MM.1S (cell line): ENCODE data around the gene CASKIN1.

Experiments used
- DNase-seq: peaks from one replicate; pipeline ENCODE4 v3.0.0-alpha.2; 2015
- H2AFZ ChIP-seq: fragments of 300-600 bp; sonication (generic); 2 replicates; pipeline ENCODE4 v1.6.0; 2016; ENCODE audit warnings: antibody characterized with exemption, low read length
- H3F3A ChIP-seq: fragments of 300-600 bp; sonication (generic); 2 replicates; pipeline ENCODE4 v1.6.1; 2016; ENCODE audit warnings: mild to moderate bottlenecking, antibody characterized with exemption, low read length, moderate library complexity, mixed read lengths; ENCODE audit not compliant: insufficient read depth
- H3K27ac ChIP-seq: fragments of 300-600 bp; sonication (generic); 2 replicates; pipeline ENCODE4 v1.5.1; 2016; ENCODE audit warnings: mild to moderate bottlenecking, low read length
- H3K27me3 ChIP-seq: fragments of 300-600 bp; sonication (generic); replicated peaks from 2 replicates; pipeline ENCODE4 v1.6.0; 2016; ENCODE audit warnings: low read length; ENCODE audit not compliant: insufficient read depth
- H3K36me3 ChIP-seq: fragments of 300-600 bp; sonication (generic); replicated peaks from 2 replicates; pipeline ENCODE4 v1.6.1; 2016; ENCODE audit warnings: mild to moderate bottlenecking, low read length, mixed read lengths; ENCODE audit not compliant: insufficient read depth
- H3K4me1 ChIP-seq: fragments of 300-600 bp; sonication (generic); 2 replicates; pipeline ENCODE4 v1.6.1; 2016; ENCODE audit warnings: low read length, mixed read lengths
- H3K4me2 ChIP-seq: fragments of 300-600 bp; sonication (generic); 2 replicates; pipeline ENCODE4 v1.6.0; 2016; ENCODE audit warnings: low read depth, low read length
- H3K4me3 ChIP-seq: fragments of 300-600 bp; sonication (generic); 2 replicates; pipeline ENCODE4 v1.5.1; 2016; ENCODE audit warnings: low read length, mixed read lengths
- H3K79me2 ChIP-seq: fragments of 300-600 bp; sonication (generic); 2 replicates; pipeline ENCODE4 v1.6.1; 2016; ENCODE audit warnings: mixed run types, low read length, mixed read lengths
- H3K9ac ChIP-seq: fragments of 300-600 bp; sonication (generic); 2 replicates; pipeline ENCODE4 v1.6.1; 2016; ENCODE audit warnings: low read length, mixed read lengths
- H3K9me2 ChIP-seq: fragments of 300-600 bp; sonication (generic); replicated peaks from 2 replicates; pipeline ENCODE4 v1.6.1; 2016; ENCODE audit warnings: mild to moderate bottlenecking, low read length, mixed read lengths; ENCODE audit not compliant: insufficient read depth
- H3K9me3 ChIP-seq: fragments of 300-600 bp; sonication (generic); replicated peaks from 2 replicates; pipeline ENCODE4 v1.6.1; 2016; ENCODE audit warnings: mild to moderate bottlenecking, low read length, mixed read lengths; ENCODE audit not compliant: insufficient read depth
- H4K20me1 ChIP-seq: fragments of 300-600 bp; sonication (generic); 2 replicates; pipeline ENCODE4 v1.6.1; 2016; ENCODE audit warnings: mild to moderate bottlenecking, low read length, moderate library complexity, mixed read lengths; ENCODE audit not compliant: insufficient read depth
- CTCF ChIP-seq: fragments of 300-600 bp; sonication (generic); IDR thresholded peaks from 2 replicates; pipeline ENCODE4 v1.5.1; 2016; ENCODE audit warnings: antibody characterized with exemption, low read length, mixed read lengths
- EZH2 ChIP-seq: fragments of 300-600 bp; sonication (generic); optimal IDR thresholded peaks from 2 replicates; pipeline ENCODE3; 2017; ENCODE audit warnings: low read depth, mild to moderate bottlenecking, antibody characterized with exemption, low read length, mixed read lengths
- EZH2phosphoT487 ChIP-seq: fragments of 300-600 bp; sonication (generic); IDR thresholded peaks from 2 replicates; pipeline ENCODE4 v1.6.1; 2018; ENCODE audit warnings: antibody characterized with exemption, low read length

The CASKIN1 gene

GRCh38 chr16:2167068-2167638, 29.3 kb downstream of the CASKIN1 start:
- TF ChIP-seq EZH2phosphoT487 (no peak), EZH2 (no peak), CTCF (no peak)
- H3F3A ChIP-seq = no peaks in the 10 kb centered on the region
- no peak overlapping the region for H3K4me2 ChIP-seq
- no peak for DNase-seq
- H3K27me3 ChIP-seq = no peaks in the 10 kb centered on the region
- no peaks in the 10 kb centered on the region for H3K36me3 ChIP-seq
- H3K79me2 ChIP-seq = peaks cover 19% of the 10 kb centered on the region
- H3K27ac ChIP-seq = no peak overlapping the region
- no peaks in the 10 kb centered on the region for H3K9me3 ChIP-seq
- H2AFZ ChIP-seq = no peak overlapping the region
- H3K9me2 ChIP-seq = no peaks in the 10 kb centered on the region
- H3K4me3 ChIP-seq = no peak overlapping the region
- no peak overlapping the region for H3K9ac ChIP-seq
- H3K4me1 ChIP-seq = no peaks in the 10 kb centered on the region
- H4K20me1 ChIP-seq = no peaks in the 10 kb centered on the region

- Histone ChIP-seq H3K36me3 (no peaks in the 10 kb centered on the region), H3F3A (no peaks in the 10 kb centered on the region)
These were observed 29.9 kb downstream of the CASKIN1 start for GRCh38 chr16:2166263-2167067.

GRCh38 chr16:2165861-2166260, 30.5 kb downstream of the CASKIN1 start:
- no peaks in the 10 kb centered on the region for H3K36me3 ChIP-seq
- no peaks in the 10 kb centered on the region for H3K27me3 ChIP-seq
- no peak overlapping the region for H2AFZ ChIP-seq
- no peak overlapping the region for H3K4me3 ChIP-seq
- H3F3A ChIP-seq = no peaks in the 10 kb centered on the region
- no peaks in the 10 kb centered on the region for H3K4me1 ChIP-seq
- H3K27ac ChIP-seq = no peak overlapping the region
- no peaks in the 10 kb centered on the region for H4K20me1 ChIP-seq
- H3K9me2 ChIP-seq = no peaks in the 10 kb centered on the region
- DNase-seq = no peak
- peaks cover 31% of the 10 kb centered on the region for H3K79me2 ChIP-seq
- TF ChIP-seq CTCF (no peak), EZH2phosphoT487 (no peak), EZH2 (no peak)
- H3K4me2 ChIP-seq = no peak overlapping the region
- no peak overlapping the region for H3K9ac ChIP-seq
- no peaks in the 10 kb centered on the region for H3K9me3 ChIP-seq

More at GRCh38 chr16:2166263-2167067, 29.9 kb downstream of the CASKIN1 start:
- H3K4me1 ChIP-seq = no peaks in the 10 kb centered on the region
- H3K9me2 ChIP-seq = no peaks in the 10 kb centered on the region
- no peak overlapping the region for H3K27ac ChIP-seq
- H3K27me3 ChIP-seq = no peaks in the 10 kb centered on the region
- TF ChIP-seq CTCF (no peak), EZH2 (no peak), EZH2phosphoT487 (no peak)
- H2AFZ ChIP-seq = no peak overlapping the region
- no peak overlapping the region for H3K4me2 ChIP-seq
- H3K79me2 ChIP-seq = peaks cover 26% of the 10 kb centered on the region
- no peak overlapping the region for H3K4me3 ChIP-seq
- H4K20me1 ChIP-seq = no peaks in the 10 kb centered on the region
- no peak for DNase-seq
- no peak overlapping the region for H3K9ac ChIP-seq
- no peaks in the 10 kb centered on the region for H3K9me3 ChIP-seq
